ENCODE data around the gene TFDP1.
A peak's percentile ranks its signal among the peaks of the same experiment; 100 is the strongest.

Gene TFDP1

DNA sequence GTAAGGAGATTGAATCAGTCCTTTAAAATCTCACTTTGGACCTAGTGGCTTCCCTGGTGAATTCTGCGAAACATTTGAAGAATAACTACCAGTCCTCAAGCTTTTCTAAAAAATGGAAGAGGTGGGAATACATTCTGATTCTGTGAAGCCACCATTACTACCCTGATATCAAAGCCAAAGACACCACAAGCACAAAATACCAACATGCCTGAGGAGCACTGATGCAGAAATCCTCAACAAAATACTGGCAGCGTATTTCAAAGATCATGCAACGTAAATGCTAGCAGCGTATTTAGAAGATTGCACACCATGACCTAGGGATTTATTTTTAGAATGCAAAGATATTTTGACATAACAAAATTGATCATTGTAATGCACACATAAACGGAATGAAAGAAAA is 59.0 kb downstream of the TFDP1 start:
- DNase-seq (ENCODE audit: low read depth in 2 of 2) = no peak
- TF ChIP-seq, protein P1, sequence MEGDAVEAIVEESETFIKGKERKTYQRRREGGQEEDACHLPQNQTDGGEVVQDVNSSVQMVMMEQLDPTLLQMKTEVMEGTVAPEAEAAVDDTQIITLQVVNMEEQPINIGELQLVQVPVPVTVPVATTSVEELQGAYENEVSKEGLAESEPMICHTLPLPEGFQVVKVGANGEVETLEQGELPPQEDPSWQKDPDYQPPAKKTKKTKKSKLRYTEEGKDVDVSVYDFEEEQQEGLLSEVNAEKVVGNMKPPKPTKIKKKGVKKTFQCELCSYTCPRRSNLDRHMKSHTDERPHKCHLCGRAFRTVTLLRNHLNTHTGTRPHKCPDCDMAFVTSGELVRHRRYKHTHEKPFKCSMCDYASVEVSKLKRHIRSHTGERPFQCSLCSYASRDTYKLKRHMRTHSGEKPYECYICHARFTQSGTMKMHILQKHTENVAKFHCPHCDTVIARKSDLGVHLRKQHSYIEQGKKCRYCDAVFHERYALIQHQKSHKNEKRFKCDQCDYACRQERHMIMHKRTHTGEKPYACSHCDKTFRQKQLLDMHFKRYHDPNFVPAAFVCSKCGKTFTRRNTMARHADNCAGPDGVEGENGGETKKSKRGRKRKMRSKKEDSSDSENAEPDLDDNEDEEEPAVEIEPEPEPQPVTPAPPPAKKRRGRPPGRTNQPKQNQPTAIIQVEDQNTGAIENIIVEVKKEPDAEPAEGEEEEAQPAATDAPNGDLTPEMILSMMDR (IDR thresholded peaks at IDR 0.05; ENCODE audit: low read depth, low read length) = no peak
- H3K4me3 ChIP-seq (replicated peaks in 1 of 2; ENCODE audit: low read depth in 2 of 2, low read length in 2 of 2) = no peak overlapping the region

DNA sequence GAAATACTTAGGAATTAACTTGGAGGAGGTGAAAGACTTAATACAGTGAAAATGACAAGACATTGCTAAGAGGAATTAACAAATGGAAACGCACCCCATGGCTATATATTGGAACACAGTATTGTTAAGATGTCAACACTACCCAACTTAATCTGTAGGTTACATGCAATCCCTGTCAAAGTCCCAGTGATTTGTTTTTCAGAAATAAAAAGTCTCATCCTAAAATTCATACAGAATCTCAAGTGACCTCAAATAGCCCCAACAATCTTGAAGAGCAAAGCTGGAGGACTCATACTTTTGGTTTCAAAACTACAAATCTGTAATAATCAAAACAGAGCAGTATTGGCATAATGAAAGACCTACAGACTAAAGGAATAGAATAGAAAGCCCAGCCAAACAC is 60.2 kb downstream of the TFDP1 start:
- TF ChIP-seq, protein P1 (IDR thresholded peaks at IDR 0.05; ENCODE audit: low read depth, low read length) = no peak
- no peak for DNase-seq (ENCODE audit: low read depth in 2 of 2)

DNA sequence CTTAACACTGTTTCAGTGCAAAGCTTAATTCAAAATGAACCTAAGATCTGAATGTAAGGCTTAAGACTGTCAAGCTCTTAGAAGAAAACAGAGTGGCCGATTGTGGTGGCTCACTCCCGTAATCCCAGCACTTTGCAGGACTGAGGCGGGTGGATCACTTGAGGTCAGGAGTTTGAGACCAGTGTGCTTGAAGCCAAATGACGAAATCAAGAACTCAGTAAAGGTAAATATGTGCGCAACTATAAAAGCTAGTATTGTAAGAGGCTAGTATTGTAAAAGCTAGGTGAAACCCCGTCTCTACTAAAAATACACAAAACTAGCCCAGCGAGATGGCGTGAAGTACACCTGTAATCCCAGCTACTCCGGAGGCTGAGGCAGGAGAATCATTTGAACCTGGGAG is 60.8 kb downstream of the TFDP1 start:
- DNase-seq (ENCODE audit: low read depth in 2 of 2) = no peak
- TF ChIP-seq, protein P1 (IDR thresholded peaks at IDR 0.05; ENCODE audit: low read depth, low read length) = no peak
- no peak overlapping the region for H3K4me3 ChIP-seq (replicated peaks in 1 of 2; ENCODE audit: low read depth in 2 of 2, low read length in 2 of 2)

More for the DNA sequence above, 60.2 kb downstream of the TFDP1 start:
- H3K4me3 ChIP-seq (replicated peaks in 1 of 2; ENCODE audit: low read depth in 2 of 2, low read length in 2 of 2) = no peak overlapping the region

DNA sequence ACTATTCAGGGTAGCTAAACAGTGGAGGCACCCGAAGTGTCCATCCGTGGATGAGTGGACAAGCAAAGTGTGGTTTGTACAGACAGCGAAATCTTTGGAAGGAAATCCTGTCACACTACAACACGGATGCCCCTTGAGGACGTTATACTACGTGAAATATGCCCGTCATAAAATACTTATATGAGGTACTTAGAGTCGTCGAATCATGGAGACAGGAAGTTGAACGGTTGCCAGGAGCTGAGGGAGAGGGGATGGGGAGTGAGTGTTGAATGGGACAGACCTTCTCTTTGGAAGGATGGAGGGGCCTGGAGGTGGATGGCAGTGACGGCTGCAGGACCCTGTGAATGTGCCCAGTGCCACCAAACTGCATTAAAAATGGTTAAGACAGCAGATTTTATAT is 61.8 kb downstream of the TFDP1 start:
- TF ChIP-seq, protein P1 (IDR thresholded peaks at IDR 0.05; ENCODE audit: low read depth, low read length) = no peak
- no peak overlapping the region for H3K4me3 ChIP-seq (replicated peaks in 1 of 2; ENCODE audit: low read depth in 2 of 2, low read length in 2 of 2)

DNA sequence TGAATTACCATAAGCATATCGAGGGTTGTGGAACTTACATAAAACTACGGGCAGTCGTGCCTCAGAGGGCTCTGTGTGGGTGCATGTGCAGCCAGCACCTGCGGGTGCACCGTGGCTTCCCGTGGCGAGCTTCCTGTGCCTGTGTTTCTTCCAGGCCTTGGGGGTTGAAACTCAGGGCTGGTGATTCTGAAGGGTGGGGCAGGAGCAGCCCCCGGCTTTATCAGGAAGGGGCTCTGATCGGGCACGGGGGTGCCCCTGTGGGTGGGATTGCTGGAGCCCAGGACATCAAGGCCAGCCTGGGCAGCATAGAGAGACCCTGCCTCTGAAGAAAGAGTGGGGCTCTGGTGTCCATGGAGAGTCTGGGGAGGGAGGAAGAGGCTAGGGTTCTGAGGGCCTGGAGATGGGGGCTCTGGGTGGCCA is 62.4 kb downstream of the TFDP1 start:
- H3K4me3 ChIP-seq (replicated peaks in 1 of 2; ENCODE audit: low read depth in 2 of 2, low read length in 2 of 2) = no peak overlapping the region
- no peak for DNase-seq (ENCODE audit: low read depth in 2 of 2)
- TF ChIP-seq, protein P1 (IDR thresholded peaks at IDR 0.05; ENCODE audit: low read depth, low read length) = no peak

More for the DNA sequence above, 61.8 kb downstream of the TFDP1 start:
- no peak for DNase-seq (ENCODE audit: low read depth in 2 of 2)

DNA sequence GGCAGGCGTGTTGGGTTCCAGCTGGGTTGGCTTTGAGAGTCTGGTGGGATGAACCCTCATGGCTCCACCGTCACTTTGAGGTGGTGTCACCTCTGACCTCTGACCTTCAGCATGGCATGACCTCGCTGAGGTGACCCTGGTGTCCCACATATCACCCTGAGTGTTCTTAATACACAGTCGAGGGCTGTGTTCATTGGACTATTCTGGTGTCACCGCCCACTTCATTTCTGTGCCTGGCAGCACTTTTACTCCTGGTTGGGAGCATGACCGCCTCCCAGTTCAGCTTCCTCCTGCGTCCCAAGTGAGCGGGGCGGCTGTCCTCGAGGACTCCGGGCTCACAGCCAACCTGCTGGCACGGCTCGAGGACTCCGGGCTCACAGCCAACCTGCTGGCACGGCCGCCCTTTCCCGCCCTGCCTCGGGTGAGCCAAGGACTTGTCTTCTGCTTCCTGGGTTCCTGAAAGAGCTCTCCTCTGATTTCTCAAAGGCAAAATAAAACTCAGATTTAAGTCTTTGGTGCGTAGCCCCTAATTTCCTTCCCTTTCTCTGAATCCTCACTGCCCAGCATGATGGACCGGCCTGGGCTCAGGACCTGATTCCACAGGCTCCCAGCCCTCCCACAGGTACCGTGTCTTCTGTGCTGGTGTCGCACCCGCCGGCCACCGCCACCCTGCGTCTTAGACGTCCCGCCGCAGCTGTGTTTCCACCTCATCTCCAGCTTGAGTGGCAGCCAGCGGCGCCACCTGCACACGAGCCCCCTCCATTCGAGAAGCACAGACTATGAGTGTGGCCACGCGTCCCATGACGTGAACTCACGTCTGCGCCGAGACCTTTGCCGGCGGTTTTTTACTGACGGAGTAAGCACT is 63.0 kb downstream of the TFDP1 start:
- TF ChIP-seq, protein P1 (IDR thresholded peaks at IDR 0.05; ENCODE audit: low read depth, low read length) = no peak
- DNase-seq (ENCODE audit: low read depth in 2 of 2) = peak; percentile 45 to 81
- H3K4me3 ChIP-seq (replicated peaks in 1 of 2; ENCODE audit: low read depth in 2 of 2, low read length in 2 of 2) = no peak overlapping the region
